ENCODE data around the gene CYP11A1. TPM values are rescaled to one million over a fixed set of nuclear protein-coding genes. Genes with fewer than 3 reads are reported as not detected.

Gene CYP11A1
- total and polyA plus RNA-seq, 2 donors (not counting 1 experiment from before 2014, with no cell fraction given) = not detected

GRCh38 chr15:74400915-74401757 is 33.7 kb upstream of the CYP11A1 start:
- peaks cover 97 to 99% of the 10 kb centered on the region in 2 donors for H3K4me1 ChIP-seq (ENCODE audit: control insufficient read depth in 2 of 2, insufficient read depth in 2 of 2, low read length in 2 of 2)

More at GRCh38 chr15:74400915-74401757, 33.7 kb upstream of the CYP11A1 start:
- Mint-ChIP-seq H3K27ac (peak overlapping the region; percentile 84), H3K4me3 (peak overlapping the region; percentile 75), H3K9me3 (ENCODE audit: insufficient read depth) (no peaks in the 10 kb centered on the region), H3K27me3 (no peaks in the 10 kb centered on the region), H3K4me1 (peaks cover 94% of the 10 kb centered on the region)
- Histone ChIP-seq H3K4me3 (ENCODE audit: control extremely low read depth in 1 of 5, extremely low read depth in 1 of 5, insufficient read depth in 1 of 5, low read depth in 2 of 5, low read length in 4 of 5) (no peak overlapping the region), H3K4me2 (replicated peaks; ENCODE audit: low read depth, low read length, poor library complexity, severe bottlenecking) (peak overlapping the region; percentile 80), H3K36me3 (replicated peaks in 1 of 2; ENCODE audit: control extremely low read depth in 1 of 2, control insufficient read depth in 1 of 2, extremely low read depth in 1 of 2, insufficient read depth in 2 of 2, low read length in 1 of 2) (no peaks in the 10 kb centered on the region), H3K27ac (ENCODE audit: low read length in 2 of 2) (peak overlapping the region; percentile 76 to 96), H2AFZ (ENCODE audit: insufficient read depth, low read depth, low read length, poor library complexity, severe bottlenecking) (no peak overlapping the region), H3K9ac (ENCODE audit: low read length) (no peak overlapping the region), H3K79me2 (ENCODE audit: control insufficient read depth, insufficient read depth, low read length) (peaks cover 10% of the 10 kb centered on the region), H3K27me3 (replicated peaks in 1 of 4; ENCODE audit: control extremely low read depth in 1 of 4, control insufficient read depth in 3 of 4, insufficient read depth in 4 of 4, low read length in 3 of 4) (no peaks in the 10 kb centered on the region), H3K9me3 (ENCODE audit: control extremely low read depth in 1 of 3, control insufficient read depth in 2 of 3, insufficient read depth in 1 of 3, low read length in 2 of 3) (peaks cover 0 to 4% (median 0%) of the 10 kb centered on the region in 3 donors), H4K20me1 (ENCODE audit: control insufficient read depth, insufficient read depth, low read length, poor library complexity, severe bottlenecking) (no peaks in the 10 kb centered on the region)
- intact Hi-C loops (cut with micrococcal nuclease) = no loop called here
- TF ChIP-seq, protein P1, sequence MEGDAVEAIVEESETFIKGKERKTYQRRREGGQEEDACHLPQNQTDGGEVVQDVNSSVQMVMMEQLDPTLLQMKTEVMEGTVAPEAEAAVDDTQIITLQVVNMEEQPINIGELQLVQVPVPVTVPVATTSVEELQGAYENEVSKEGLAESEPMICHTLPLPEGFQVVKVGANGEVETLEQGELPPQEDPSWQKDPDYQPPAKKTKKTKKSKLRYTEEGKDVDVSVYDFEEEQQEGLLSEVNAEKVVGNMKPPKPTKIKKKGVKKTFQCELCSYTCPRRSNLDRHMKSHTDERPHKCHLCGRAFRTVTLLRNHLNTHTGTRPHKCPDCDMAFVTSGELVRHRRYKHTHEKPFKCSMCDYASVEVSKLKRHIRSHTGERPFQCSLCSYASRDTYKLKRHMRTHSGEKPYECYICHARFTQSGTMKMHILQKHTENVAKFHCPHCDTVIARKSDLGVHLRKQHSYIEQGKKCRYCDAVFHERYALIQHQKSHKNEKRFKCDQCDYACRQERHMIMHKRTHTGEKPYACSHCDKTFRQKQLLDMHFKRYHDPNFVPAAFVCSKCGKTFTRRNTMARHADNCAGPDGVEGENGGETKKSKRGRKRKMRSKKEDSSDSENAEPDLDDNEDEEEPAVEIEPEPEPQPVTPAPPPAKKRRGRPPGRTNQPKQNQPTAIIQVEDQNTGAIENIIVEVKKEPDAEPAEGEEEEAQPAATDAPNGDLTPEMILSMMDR (IDR thresholded peaks at IDR 0.05) = no peak
- TF ChIP-seq EZH2 (IDR thresholded peaks at IDR 0.05; ENCODE audit: borderline replicate concordance, insufficient read depth, low read depth, low read length, poor library complexity, severe bottlenecking) = no peak
- 57% methylated on average over 4 of the region's 11 CpGs for WGBS (ENCODE audit: insufficient coverage)
- CTCF ChIA-PET = interaction anchor here (1.1 to 9.5 kb wide), 6 partner anchors 9 to 398 kb away, joined by 3 to 153 read pairs (median 6); no protein-coding TSS in a partner anchor
- peak; percentile 75 for DNase-seq
- POLR2A ChIA-PET = interaction anchor here (0.7 to 8.4 kb wide), 4 partner anchors 16 to 383 kb away, joined by 3 to 64 read pairs (median 8); no protein-coding TSS in a partner anchor
- no peak for ATAC-seq (ENCODE audit: low read depth)

Measured in B cell (primary cell).